ENCODE data around the gene LINC01488.

The LINC01488 gene

GRCh38 chr11:69515271-69516245 lies 34.1 kb downstream of the LINC01488 start:
- H3K27ac ChIP-seq, result no peak overlapping the region
- TF ChIP-seq CTCF (conservative IDR thresholded peaks at IDR 0.05) (no peak), ZFX (IDR thresholded peaks at IDR 0.05) (no peak)

GRCh38 chr11:69516526-69516925 lies 35.1 kb downstream of the LINC01488 start:
- TF ChIP-seq CTCF (conservative IDR thresholded peaks at IDR 0.05) (no peak), ZFX (IDR thresholded peaks at IDR 0.05) (no peak)
- no peak overlapping the region for H3K27ac ChIP-seq

GRCh38 chr11:69518081-69518950 lies 36.9 kb downstream of the LINC01488 start:
- TF ChIP-seq ZFX (IDR thresholded peaks at IDR 0.05) (no peak), CTCF (conservative IDR thresholded peaks at IDR 0.05) (no peak)
- H3K27ac ChIP-seq, result no peak overlapping the region

GRCh38 chr11:69520186-69520916 lies 38.9 kb downstream of the LINC01488 start:
- H3K27ac ChIP-seq, result no peak overlapping the region
- no peak for TF ChIP-seq CTCF (conservative IDR thresholded peaks at IDR 0.05)
- no peak for TF ChIP-seq ZFX (IDR thresholded peaks at IDR 0.05)

GRCh38 chr11:69521457-69521856 lies 40.0 kb downstream of the LINC01488 start:
- H3K27ac ChIP-seq, result no peak overlapping the region
- TF ChIP-seq ZFX (IDR thresholded peaks at IDR 0.05) (no peak), CTCF (conservative IDR thresholded peaks at IDR 0.05) (no peak)

GRCh38 chr11:69523453-69523852 lies 42.0 kb downstream of the LINC01488 start:
- TF ChIP-seq CTCF (conservative IDR thresholded peaks at IDR 0.05) (no peak), ZFX (IDR thresholded peaks at IDR 0.05) (no peak)
- H3K27ac ChIP-seq, result no peak overlapping the region
